Measurements from ENCODE around the gene RAB3C. TPM values are rescaled to one million over a fixed set of nuclear protein-coding genes. Genes with fewer than 3 reads are reported as not detected.
"Not testable (repeated sequence)": the region's sequence is repeated elsewhere in the genome, so short reads cannot be mapped to it uniquely, and the experiment has no call there.

Gene RAB3C
- total RNA-seq, 1 donor from 2014 or later: 0.84 TPM

DNA sequence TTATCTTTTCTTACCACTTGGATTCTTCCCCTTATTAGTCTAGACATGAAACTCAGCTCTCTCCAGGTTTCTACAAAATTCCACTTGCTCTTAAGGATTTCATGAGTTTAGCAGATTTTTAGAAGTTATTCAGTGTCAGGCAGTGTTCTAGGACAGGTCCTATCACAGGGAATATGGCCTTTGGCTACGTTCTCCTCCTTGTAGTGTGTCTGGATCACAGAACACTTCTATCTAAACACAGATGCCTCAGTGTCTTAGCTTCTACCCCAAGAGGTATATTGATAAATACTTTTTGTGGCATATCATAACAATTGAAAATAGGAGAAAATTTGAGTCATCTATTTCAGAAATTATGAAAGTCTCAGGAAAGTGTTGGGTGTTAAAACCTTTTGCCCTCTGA is 15.6 kb downstream of the RAB3C start:
- intact Hi-C loops (cut with micrococcal nuclease): no loop called here
- DNase-seq (no peak), ATAC-seq (no peak)

GRCh38 chr5:58599217-58599616 is 16.3 kb downstream of the RAB3C start:
- intact Hi-C loops (cut with micrococcal nuclease): no loop called here
- no peak for DNase-seq
- no peak for ATAC-seq

- intact Hi-C loops (cut with micrococcal nuclease); DNase-seq; ATAC-seq: not testable (repeated sequence)
These were observed 17.7 kb downstream of the RAB3C start for GRCh38 chr5:58600613-58601012.

- intact Hi-C loops (cut with micrococcal nuclease); ATAC-seq: not testable (repeated sequence)
These were observed 20.0 kb downstream of the RAB3C start for GRCh38 chr5:58602889-58603288.

DNA sequence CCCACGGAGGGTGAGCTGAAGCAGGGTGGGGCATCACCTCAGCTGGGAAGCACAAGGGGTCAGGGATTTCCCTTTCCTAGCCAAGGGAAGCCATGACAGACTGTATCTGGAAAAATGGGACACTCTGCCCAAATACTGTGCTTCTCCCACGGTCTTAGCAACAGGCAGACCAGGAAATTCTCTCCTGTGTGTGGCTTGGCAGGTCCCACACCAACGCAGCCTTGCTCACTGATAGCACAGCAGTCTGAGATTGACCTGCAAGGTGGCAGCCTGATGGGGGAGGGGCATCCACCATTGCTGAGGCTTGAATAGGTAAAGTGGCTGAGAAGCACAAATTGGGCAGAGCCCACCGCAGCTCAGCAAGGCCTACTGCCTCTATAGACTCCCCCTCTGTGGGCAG is 23.2 kb downstream of the RAB3C start:
- no peak for DNase-seq
- ATAC-seq: no peak
- intact Hi-C loops (cut with micrococcal nuclease): no loop called here

More at GRCh38 chr5:58602889-58603288, 20.0 kb downstream of the RAB3C start:
- not testable (repeated sequence) for DNase-seq

DNA sequence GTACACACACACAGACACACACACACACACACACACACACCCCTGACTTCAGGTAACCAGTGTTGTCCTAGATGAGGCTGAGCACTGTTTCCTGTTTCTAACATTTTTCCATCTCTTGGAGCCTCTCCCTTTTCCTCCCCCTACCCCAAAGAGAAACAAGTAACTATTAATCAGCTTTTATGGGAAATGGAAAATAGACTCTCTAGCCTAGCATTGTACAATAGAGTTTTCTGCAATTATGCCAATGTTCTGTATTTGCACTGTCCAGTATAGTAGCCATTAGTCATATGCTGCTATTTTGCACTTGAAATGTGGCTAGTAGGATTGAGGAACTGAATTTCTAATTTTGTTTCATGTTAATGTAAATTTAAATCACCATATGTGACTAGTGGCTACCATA is 33.1 kb downstream of the RAB3C start:
- DNase-seq: no peak
- intact Hi-C loops (cut with micrococcal nuclease): no loop called here
- ATAC-seq: no peak

DNA sequence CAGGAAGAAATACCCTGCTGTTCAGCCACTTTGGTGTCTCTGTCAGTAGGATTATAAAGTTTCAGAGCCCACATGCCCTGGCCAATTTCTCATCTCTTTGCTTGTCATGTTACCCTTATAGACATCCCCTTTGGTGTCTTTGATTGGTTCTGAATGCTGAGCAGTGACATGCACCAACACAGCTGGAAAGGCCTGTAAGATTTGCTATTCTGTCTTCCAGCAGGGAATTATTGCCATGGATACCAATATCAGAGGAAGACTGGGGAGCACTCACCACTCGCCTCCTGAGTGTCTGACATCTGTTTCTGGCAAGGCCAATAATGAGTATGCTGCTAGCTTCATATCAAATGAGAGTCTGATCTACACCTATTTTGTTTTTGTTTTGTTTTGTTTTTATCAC is 34.4 kb downstream of the RAB3C start:
- ATAC-seq: no peak
- DNase-seq: no peak
- intact Hi-C loops (cut with micrococcal nuclease): no loop called here

- intact Hi-C loops (cut with micrococcal nuclease): no loop called here
- no peak for ATAC-seq
- no peak for DNase-seq
These were observed 37.5 kb downstream of the RAB3C start for GRCh38 chr5:58620336-58620735.

GRCh38 chr5:58622936-58623871 is 40.3 kb downstream of the RAB3C start:
- intact Hi-C loops (cut with micrococcal nuclease): no loop called here
- no peak for DNase-seq
- no peak for ATAC-seq

DNA sequence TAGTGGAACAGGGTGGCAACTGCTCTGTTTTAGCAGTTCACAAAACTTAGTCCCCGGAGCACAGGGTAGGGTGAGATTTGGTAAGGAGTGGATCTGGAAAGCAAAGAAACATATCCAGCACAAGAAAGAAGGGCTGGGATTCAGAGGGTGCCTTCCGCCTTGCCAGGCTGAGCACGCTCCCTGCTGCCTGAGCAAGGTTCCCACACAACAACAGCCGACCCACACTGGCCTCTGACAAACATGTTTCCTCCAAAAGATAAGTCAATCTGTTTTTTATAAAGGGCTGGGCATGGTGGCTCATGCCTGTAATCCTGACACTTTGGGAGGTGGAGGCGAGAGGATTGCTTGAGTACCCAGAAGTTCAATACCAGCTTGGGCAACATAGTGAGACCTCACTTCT is 45.8 kb downstream of the RAB3C start:
- no peak for DNase-seq
- intact Hi-C loops (cut with micrococcal nuclease): no loop called here

DNA sequence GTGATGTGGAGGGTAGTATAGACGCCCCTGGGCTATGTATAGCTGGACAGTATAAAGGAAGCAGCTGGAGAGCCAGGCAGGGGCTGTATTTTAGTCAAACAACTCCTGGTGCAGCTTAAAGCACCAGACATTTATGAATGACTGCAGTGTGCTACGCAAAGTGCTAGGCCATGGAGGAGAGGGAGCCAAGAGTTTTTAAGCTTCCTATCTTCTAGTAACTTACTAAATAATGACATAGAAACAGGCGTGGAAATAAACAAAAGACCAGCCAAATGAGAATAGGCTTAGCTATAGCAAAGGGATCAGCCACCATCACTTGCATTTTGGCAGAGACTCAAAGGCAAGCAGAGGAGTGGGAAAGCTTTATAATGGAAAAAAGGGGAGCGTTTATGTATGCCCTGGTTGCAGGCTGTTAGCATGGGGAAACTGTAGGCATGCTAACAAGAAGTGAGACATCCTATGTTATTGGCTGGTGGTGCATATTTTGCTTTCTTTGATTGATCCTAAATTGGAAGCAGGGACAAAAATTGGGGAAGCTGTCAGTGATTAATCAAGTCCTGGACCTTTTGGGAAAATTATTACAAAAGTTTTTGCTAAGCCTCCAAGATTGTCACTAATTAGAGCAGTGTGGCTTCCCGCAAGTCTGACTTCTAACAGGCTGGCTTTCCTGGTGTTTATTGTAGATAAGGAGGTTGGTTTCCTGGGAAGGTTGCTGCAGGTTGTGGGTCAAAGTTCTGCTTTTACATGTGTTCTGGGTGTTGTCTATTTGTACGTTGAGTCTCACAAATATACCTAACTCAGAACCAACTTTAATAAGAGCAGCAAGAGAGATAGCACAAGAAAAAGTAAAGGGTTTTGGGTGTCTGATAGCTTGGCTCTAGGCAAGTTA is 46.6 kb downstream of the RAB3C start:
- DNase-seq (no peak), ATAC-seq (no peak)
- intact Hi-C loops (cut with micrococcal nuclease): no loop called here

More for the DNA sequence above, 45.8 kb downstream of the RAB3C start:
- no peak for ATAC-seq

DNA sequence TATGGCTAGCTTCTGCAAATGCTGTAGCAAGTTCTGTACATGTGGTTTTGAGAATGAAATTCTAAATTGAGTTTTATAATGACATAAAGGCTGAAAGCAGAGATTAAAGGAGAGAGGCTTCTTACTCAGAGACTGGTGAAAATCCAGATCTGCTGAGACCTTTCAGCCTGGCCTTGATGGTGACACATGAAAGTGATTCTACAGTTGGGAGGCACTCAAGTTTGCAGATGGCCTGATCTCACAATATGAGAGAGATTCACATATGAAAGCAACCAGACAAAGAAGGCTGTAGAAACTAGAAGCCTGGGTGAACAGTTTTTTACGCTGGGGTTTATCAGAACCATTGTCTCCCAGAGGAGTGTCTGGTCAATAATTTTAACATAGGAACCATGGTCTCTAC is 49.0 kb downstream of the RAB3C start:
- DNase-seq (no peak), ATAC-seq (no peak)
- intact Hi-C loops (cut with micrococcal nuclease): no loop called here

GRCh38 chr5:58635416-58635815 is 52.5 kb downstream of the RAB3C start:
- no peak for DNase-seq
- intact Hi-C loops (cut with micrococcal nuclease): no loop called here
- ATAC-seq: no peak

GRCh38 chr5:58640011-58640410 is 57.1 kb downstream of the RAB3C start:
- intact Hi-C loops (cut with micrococcal nuclease): no loop called here
- ATAC-seq: no peak
- no peak for DNase-seq

- no peak for DNase-seq
- intact Hi-C loops (cut with micrococcal nuclease): no loop called here
- no peak for ATAC-seq
These were observed 58.7 kb downstream of the RAB3C start for GRCh38 chr5:58641533-58641932.

- intact Hi-C loops (cut with micrococcal nuclease): no loop called here
- ATAC-seq: no peak
- no peak for DNase-seq
These were observed 66.0 kb downstream of the RAB3C start for GRCh38 chr5:58648846-58649245.

DNA sequence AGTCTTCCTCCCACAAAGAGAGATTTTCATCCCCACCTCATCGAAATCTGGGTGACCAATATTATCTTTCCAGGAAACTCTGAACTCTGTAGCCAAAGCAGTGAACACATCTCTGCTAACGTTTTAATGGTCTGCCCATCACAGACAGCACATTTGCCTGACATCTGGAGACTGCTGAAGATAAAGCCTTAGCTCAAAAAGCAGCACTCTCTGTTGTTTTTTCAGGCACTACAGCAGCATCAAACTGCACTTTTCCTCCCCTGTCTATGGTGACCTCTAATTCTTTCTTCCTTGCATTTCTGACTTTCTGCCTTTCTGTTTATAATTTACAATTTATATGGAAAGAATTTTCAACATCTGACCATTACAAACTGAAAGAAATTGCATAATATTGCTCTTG is 66.8 kb downstream of the RAB3C start:
- intact Hi-C loops (cut with micrococcal nuclease): no loop called here
- DNase-seq (no peak), ATAC-seq (no peak)

DNA sequence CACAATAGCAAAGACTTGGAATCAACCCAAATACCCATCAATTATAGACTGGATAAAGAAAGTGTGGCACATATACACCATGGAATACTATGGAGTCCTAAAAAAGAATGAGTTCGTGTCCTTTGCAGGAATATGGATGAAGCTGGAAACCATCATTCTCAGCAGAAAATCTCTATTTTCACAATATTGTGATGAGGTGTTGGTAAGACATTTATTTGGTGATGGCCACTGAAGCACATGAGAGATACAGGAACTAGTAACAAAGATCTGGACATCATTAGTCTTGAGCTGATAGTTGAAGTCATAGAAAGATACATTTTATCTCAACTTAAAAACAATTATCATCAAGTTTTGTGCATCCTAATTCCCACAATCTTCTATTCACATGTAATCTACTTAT is 70.6 kb downstream of the RAB3C start:
- intact Hi-C loops (cut with micrococcal nuclease): no loop called here
- no peak for ATAC-seq

DNA sequence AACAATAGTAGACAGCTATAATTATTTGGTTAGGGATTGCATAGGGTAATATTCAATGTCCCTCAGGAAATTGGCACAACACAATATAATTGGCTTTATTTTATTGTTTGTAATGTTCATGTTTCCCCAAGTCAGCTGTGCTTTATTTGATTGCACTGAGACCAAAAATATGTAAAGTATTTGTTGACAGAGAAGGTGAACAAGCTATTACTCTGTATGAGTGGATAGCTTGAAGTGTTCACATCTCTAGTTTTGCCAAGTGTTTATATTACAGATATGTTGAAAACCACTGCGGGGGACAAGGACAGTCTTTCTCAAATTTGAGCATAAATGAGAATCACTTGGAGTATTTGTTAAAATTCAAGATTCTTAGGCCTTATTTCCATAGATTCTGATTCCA is 83.3 kb downstream of the RAB3C start:
- intact Hi-C loops (cut with micrococcal nuclease): no loop called here
- no peak for ATAC-seq
- no peak for DNase-seq

More for the DNA sequence above, 70.6 kb downstream of the RAB3C start:
- DNase-seq: no peak

Measured in left ventricle myocardium superior (tissue), 1 donor.